ENCODE results near the gene ZNF79. TPM values are rescaled to one million over a fixed set of nuclear protein-coding genes. Genes with fewer than 3 reads are reported as not detected.

Gene ZNF79
- total RNA-seq, 4 donors from 2014 or later: 6.0 to 11.9 (median 9.5) TPM

GRCh38 chr9:127445851-127446712, 21.9 kb downstream of the ZNF79 start:
- TF ChIP-seq CTCF (IDR thresholded peaks at IDR 0.05; ENCODE audit: low read depth): no peak

- no peak for TF ChIP-seq CTCF (IDR thresholded peaks at IDR 0.05; ENCODE audit: low read depth)
Observed at GRCh38 chr9:127446713-127447415, 22.7 kb downstream of the ZNF79 start.

- TF ChIP-seq CTCF (IDR thresholded peaks at IDR 0.05; ENCODE audit: low read depth): no peak
Observed at GRCh38 chr9:127447416-127448111, 23.4 kb downstream of the ZNF79 start.

- no peak for TF ChIP-seq CTCF (IDR thresholded peaks at IDR 0.05; ENCODE audit: low read depth)
Observed at GRCh38 chr9:127448112-127448805, 24.1 kb downstream of the ZNF79 start.

GRCh38 chr9:127449332-127449966, 25.3 kb downstream of the ZNF79 start:
- TF ChIP-seq CTCF (IDR thresholded peaks at IDR 0.05; ENCODE audit: low read depth): no peak

- TF ChIP-seq CTCF (IDR thresholded peaks at IDR 0.05; ENCODE audit: low read depth): no peak
Observed at GRCh38 chr9:127450243-127450760, 26.1 kb downstream of the ZNF79 start.
